HepG2 (cell line): ENCODE measurements around the gene ZBTB7B. TPM values are rescaled to one million over a fixed set of nuclear protein-coding genes. Genes with fewer than 3 reads are reported as not detected.
A peak's percentile ranks its signal among the peaks of the same experiment; 100 is the strongest.

Source experiments
- AFF4 ChIP-seq: sonication (generic); formaldehyde crosslinking; IDR thresholded peaks from 2 replicates; pipeline ENCODE4 v1.4.0; 2020; ENCODE audit warnings: missing genetic modification reagents
- ARNTL ChIP-seq: sonication (generic); formaldehyde crosslinking; IDR thresholded peaks from 2 replicates; pipeline ENCODE4 v1.4.0; 2020; ENCODE audit warnings: mild to moderate bottlenecking, missing genetic modification reagents
- ELK4 ChIP-seq: sonication (generic); formaldehyde crosslinking; IDR thresholded peaks from 2 replicates; pipeline ENCODE4 v1.9.0; 2021; ENCODE audit warnings: missing genetic modification reagents, borderline replicate concordance
- GABPB1 ChIP-seq: IDR thresholded peaks from 2 replicates; pipeline ENCODE4 v1.6.1; 2016; ENCODE audit warnings: mild to moderate bottlenecking, missing genetic modification reagents, moderate library complexity, missing compliant biosample characterization
- HDAC6 ChIP-seq: fragments of 200-600 bp; sonication (generic); IDR thresholded peaks from 2 replicates; pipeline ENCODE4 v1.7.0; 2017; ENCODE audit warnings: mild to moderate bottlenecking, antibody characterized with exemption, low read length, low read depth
- KLF15 ChIP-seq: sonication (generic); formaldehyde crosslinking; IDR thresholded peaks from 2 replicates; pipeline ENCODE4 v1.8.1; 2023; ENCODE audit warnings: borderline replicate concordance, mild to moderate bottlenecking, inconsistent platforms, missing genetic modification reagents, mixed read lengths
- KLF9 ChIP-seq: IDR thresholded peaks from 2 replicates; pipeline ENCODE4 v1.6.1; 2016; ENCODE audit warnings: low read depth
- MZF1 ChIP-seq: sonication (generic); formaldehyde crosslinking; IDR thresholded peaks from 2 replicates; pipeline ENCODE4 v1.8.1; 2023; ENCODE audit warnings: mild to moderate bottlenecking, missing genetic modification reagents, borderline replicate concordance
- NCOA5 ChIP-seq: sonication (generic); formaldehyde crosslinking; IDR thresholded peaks from 2 replicates; pipeline ENCODE4 v1.4.0; 2020; ENCODE audit warnings: missing genetic modification reagents
- NPAS2 ChIP-seq: sonication (generic); formaldehyde crosslinking; IDR thresholded peaks from 2 replicates; pipeline ENCODE4 v1.8.0; 2022; ENCODE audit warnings: mild to moderate bottlenecking, missing genetic modification reagents, borderline replicate concordance
- NR2C2 ChIP-seq: sonication (generic); formaldehyde crosslinking; IDR thresholded peaks from 2 replicates; pipeline ENCODE4 v1.4.0; 2020; ENCODE audit warnings: missing genetic modification reagents, mild to moderate bottlenecking, moderate library complexity, borderline replicate concordance
- POGK ChIP-seq: sonication (generic); formaldehyde crosslinking; conservative IDR thresholded peaks from 2 replicates; pipeline ENCODE4 v1.8.0; 2022; ENCODE audit warnings: mild to moderate bottlenecking, moderate library complexity, missing genetic modification reagents
- POLR2G ChIP-seq: fragments of 200-400 bp; formaldehyde crosslinking; IDR thresholded peaks from 2 replicates; pipeline ENCODE4 v1.6.1; 2018; ENCODE audit warnings: mild to moderate bottlenecking, low read depth, low read length, moderate library complexity
- SIN3A ChIP-seq: IDR thresholded peaks from 2 replicates; pipeline ENCODE4 v1.6.1; 2011; ENCODE audit warnings: low read depth, mild to moderate bottlenecking, control low read depth, low read length, borderline replicate concordance
- TFE3 ChIP-seq: IDR thresholded peaks from 2 replicates; pipeline ENCODE4 v1.6.1; 2016
- TIGD3 ChIP-seq: sonication (generic); formaldehyde crosslinking; IDR thresholded peaks from 2 replicates; pipeline ENCODE4 v1.5.1; 2020; ENCODE audit warnings: mild to moderate bottlenecking, missing genetic modification reagents, borderline replicate concordance
- ZNF780A ChIP-seq: sonication (generic); formaldehyde crosslinking; IDR thresholded peaks from 2 replicates; pipeline ENCODE4 v1.8.0; 2022; ENCODE audit warnings: mild to moderate bottlenecking, missing genetic modification reagents, moderate library complexity
- polyA plus RNA-seq, 8 experiments: library from polyadenylated mRNA; depleted of rRNA in 3 of 8; stranded (reverse) in 7 of 8; unstranded in 1 of 8; fragments of >200 nt; fragmentation: Illumina TruSeq in 4 of 8; extraction: Trizol in 4 of 8; gene quantifications; 2 replicates each; pipeline versions ENCODE4 v1.2.1 to v1.2.3, GENCODE V29; 2011 to 2016; ENCODE audit warnings: low read depth in 4 of 8, missing spikeins in 1 of 8, mixed read lengths in 1 of 8; ENCODE audit not compliant: insufficient read depth in 1 of 8
- total RNA-seq, 5 experiments: library from RNA; depleted of rRNA; stranded (reverse); fragments of >200 nt; fragmentation: Illumina TruSeq; extraction: Trizol; gene quantifications; 2 replicates each; pipeline ENCODE4 v1.2.3, GENCODE V29; 2016; ENCODE audit warnings: low read depth in 1 of 5

ZBTB7B gene
- total and polyA plus RNA-seq, 2 of the 13 experiments (the other 11 are each of a cell fraction or from before 2014, with no cell fraction given) = 15.5 to 17.5 TPM

- TF ChIP-seq HDAC6 (no peak), ZNF780A (CRISPR knock-in tag) (no peak), KLF15 (CRISPR knock-in tag) (no peak), ARNTL (CRISPR knock-in tag) (no peak), NPAS2 (CRISPR knock-in tag) (no peak), ELK4 (CRISPR knock-in tag) (no peak), MZF1 (CRISPR knock-in tag) (no peak), KLF9 (no peak), TFE3 (CRISPR knock-in tag) (no peak; the same call in 1 of the 2 replicates), POGK (CRISPR knock-in tag) (no peak), NCOA5 (CRISPR knock-in tag) (no peak; the same call in 1 of the 2 replicates), TIGD3 (CRISPR knock-in tag) (no peak), GABPB1 (CRISPR knock-in tag) (peak; percentile 79), NR2C2 (CRISPR knock-in tag) (peak; percentile 62; the same call in 1 of the 2 replicates), POLR2G (peak; percentile 76), SIN3A (no peak), AFF4 (CRISPR knock-in tag) (peak; percentile 70; the same call in 1 of the 2 replicates)
Observed at GRCh38 chr1:154972517-154973343, 29.9 kb upstream of the ZBTB7B start (continued).
